ENCODE results near the gene PRKCQ.

Gene PRKCQ

DNA sequence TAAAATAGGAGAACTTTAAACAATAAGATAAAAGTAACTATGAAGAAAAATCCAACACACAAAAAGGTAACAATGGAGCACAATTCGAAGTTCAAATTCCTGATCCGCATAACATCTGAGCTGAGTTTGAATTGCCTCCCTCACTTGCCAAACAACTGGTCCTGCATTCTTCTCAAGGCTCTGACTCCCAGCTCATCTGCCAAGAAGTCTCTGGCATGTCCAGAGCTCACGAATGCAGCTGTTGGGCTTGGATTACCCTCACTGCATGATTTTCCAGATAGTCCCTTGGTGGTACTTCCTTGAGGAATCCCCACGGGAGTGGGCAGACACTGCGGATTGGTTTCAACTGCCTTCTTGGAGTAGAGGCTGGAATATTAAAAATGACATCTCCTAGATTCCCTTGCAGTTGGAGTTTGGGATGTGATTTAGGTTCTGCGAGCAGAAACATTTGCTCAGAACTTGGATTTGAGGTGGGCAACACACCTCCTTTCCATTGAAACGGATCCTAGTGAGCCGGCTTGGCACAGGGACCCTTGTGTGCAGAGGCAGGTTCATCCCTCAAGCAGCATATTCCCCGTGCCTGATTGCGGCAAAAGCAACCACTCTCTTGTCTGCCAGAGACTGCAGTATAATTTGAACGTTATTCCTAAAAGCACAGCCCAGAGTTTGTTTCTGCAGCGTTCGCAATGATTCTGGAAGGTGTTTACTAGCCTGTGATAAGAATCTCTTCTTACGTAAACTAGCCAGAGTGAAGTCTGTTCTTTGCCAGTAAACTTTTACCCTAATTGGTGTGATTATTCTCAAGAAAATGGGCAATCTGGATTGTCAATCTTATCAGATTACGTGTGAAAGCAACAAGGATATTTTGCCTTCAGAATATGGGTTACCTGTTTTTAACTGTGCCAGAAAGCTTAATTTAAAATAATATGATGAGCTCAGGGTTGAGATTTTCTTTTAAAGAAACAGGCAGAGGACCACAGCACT is 23.4 kb upstream of the PRKCQ start:
- in situ Hi-C loops (cut with HindIII; ENCODE audit: low pct_unique_long_range_greater_than_20kb, low sequenced_read_pairs), result no loop called here
- no peak for DNase-seq (ENCODE audit: low read depth in 1 of 2, low spot score in 1 of 2)
- no peak for TF ChIP-seq JUND (IDR thresholded peaks at IDR 0.05; ENCODE audit: low read depth)

DNA sequence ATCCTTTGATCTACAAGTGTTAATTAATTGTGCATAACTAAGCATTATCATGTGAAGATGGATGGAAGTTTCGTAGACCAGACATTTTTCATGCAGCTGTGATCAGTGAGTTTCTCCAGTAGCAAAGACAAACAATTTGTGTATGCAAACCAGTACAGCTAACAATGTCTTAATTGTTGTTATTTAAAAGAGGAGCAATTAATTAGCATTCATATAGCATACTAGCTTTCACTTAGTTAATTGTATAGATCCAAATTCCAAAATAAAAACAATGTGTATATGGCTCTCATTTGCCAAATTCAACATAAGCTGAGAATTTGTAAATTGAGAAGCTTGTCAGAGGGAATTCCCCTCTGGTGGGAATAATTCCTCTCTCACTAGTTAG is 22.6 kb upstream of the PRKCQ start:
- no peak for DNase-seq (ENCODE audit: low read depth in 1 of 2, low spot score in 1 of 2)
- in situ Hi-C loops (cut with HindIII; ENCODE audit: low pct_unique_long_range_greater_than_20kb, low sequenced_read_pairs), result no loop called here
- TF ChIP-seq JUND (IDR thresholded peaks at IDR 0.05; ENCODE audit: low read depth), result no peak

DNA sequence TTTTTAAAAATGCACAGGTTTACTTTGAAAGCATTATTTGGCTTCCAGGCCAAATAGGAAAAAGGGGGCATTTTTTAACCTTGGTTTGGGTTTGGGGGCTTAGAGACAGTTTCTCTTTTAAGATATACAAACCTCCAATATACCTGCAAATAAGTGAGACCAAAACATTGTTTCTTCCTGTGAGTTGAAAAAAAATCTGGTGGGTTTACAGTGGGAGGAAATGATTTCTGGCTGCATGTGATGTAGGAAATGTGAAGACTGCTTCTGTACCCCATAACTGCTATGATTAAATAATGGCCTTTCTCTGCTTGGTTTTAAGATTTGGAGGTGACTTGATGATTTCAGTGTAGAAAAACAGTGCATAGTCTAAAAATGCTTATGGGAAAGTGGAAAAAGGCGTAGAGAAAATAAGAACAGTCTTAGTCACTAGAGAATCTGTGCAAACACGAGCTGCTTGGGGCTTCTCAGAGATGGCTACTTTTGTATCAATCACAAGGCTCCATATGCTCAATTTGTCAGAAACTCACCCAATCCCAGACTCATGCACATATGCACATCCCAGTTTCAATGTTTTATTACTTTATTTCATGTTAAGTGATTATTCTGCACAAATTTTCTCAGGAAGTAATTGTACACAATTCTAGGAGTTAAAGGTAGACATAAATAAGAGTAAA is 22.1 kb upstream of the PRKCQ start:
- in situ Hi-C loops (cut with HindIII; ENCODE audit: low pct_unique_long_range_greater_than_20kb, low sequenced_read_pairs), result no loop called here
- no peak for DNase-seq (ENCODE audit: low read depth in 1 of 2, low spot score in 1 of 2)
- TF ChIP-seq JUND (IDR thresholded peaks at IDR 0.05; ENCODE audit: low read depth), result no peak

DNA sequence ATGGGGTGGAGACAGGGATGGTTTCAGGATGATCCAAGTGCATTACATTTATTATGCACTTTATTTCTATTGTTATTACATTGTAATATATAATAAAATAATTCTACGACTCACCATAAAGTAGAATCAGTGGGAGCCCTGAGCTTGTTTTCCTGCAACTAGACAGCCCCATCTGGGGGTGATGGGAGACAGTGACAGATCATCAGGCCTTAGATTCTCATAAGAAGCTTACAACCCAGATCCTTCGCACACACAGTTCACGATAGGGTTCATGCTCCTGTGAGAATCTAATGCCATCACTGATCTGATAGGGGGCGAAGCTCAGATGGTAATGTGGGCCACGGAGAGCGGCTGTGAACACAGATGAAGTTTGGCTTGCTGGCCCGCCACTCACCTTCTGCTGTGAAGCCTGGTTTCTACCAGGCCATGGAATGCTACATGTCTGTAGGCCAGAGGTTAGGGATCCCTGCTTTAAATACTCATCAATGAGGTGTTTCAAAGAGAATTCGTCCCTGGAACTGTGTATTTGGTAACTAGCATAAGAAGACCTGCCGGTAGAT is 21.2 kb upstream of the PRKCQ start:
- DNase-seq (ENCODE audit: low read depth in 1 of 2, low spot score in 1 of 2), result no peak
- TF ChIP-seq JUND (IDR thresholded peaks at IDR 0.05; ENCODE audit: low read depth), result no peak
- in situ Hi-C loops (cut with HindIII; ENCODE audit: low pct_unique_long_range_greater_than_20kb, low sequenced_read_pairs), result no loop called here

DNA sequence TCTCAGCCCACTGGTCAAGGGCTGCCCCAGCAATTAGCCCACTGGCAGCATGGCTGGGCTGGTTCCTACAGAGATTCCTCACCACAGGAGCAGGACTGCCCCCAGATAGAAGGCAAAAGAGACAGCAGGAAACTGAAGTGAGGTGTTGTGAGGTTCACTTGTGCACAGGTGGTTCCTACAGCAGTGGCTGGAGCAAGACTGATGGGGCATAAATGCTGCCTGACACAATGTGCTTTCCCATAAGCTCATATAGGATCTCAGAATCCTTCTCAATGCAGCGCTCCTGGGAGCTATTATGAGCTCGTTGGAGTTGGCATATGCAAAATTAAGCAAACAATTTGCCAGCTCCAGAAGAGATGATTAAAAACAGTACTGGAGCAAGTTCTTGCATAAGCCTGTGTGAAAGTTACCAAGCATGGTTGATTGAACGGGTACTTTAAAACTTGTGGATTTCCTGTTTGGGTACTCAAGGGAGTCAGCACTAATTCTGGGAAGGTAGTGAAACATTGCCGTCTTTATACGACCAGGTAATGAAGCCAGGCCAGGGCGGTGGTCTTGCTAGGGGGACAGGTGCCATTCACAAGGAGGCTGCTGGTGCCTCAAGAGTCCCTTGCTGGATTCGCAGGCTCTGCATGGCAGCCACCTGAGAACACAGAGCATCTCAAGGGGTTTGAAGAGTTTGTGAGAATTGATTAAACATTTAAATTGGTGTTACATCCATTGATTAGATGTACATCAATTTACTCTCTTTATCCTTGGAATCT is 20.3 kb upstream of the PRKCQ start:
- no peak for TF ChIP-seq JUND (IDR thresholded peaks at IDR 0.05; ENCODE audit: low read depth)
- in situ Hi-C loops (cut with HindIII; ENCODE audit: low pct_unique_long_range_greater_than_20kb, low sequenced_read_pairs), result no loop called here
- DNase-seq (ENCODE audit: low read depth in 1 of 2, low spot score in 1 of 2), result no peak

DNA sequence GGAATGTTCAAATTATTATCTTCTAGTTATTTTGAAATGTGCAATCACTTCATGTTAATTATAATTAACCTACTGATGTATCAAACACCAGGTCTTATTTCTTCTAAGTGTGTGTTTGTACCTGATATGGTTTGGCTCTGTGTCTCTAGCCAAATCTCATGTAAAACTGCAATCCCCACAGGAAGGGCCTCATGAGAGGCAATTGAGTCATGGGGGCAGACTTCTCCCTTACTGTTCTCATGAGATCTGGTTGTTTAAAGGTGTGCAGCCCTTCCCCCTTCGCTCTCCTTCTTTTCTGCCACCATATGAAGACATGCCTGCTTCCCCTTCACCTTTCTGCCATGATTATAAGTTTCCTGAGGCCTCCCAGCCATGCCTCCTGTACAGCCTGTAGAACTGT is 18.6 kb upstream of the PRKCQ start:
- no peak for TF ChIP-seq JUND (IDR thresholded peaks at IDR 0.05; ENCODE audit: low read depth)
- in situ Hi-C loops (cut with HindIII; ENCODE audit: low pct_unique_long_range_greater_than_20kb, low sequenced_read_pairs), result no loop called here
- DNase-seq (ENCODE audit: low read depth in 1 of 2, low spot score in 1 of 2), result no peak

DNA sequence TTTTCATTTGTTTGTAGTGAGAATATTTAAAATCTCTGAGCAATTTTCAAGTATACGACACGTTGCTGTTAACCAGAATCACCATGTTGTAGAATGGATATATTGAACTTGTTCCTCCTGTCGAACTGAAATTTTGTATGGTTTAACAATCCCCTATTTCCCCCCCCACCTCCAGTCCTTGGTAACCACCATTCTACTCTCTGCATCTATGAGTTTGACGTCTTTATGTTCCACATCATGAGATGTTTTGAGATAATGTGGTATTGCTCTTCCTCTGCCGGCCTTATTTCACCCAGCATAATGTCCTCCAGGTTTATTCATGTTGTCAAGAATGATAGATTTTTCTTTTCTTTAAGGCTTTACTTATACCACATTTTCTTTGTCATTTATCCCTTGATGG is 17.4 kb upstream of the PRKCQ start:
- DNase-seq (ENCODE audit: low read depth in 1 of 2, low spot score in 1 of 2), result no peak
- TF ChIP-seq JUND (IDR thresholded peaks at IDR 0.05; ENCODE audit: low read depth), result no peak
- in situ Hi-C loops (cut with HindIII; ENCODE audit: low pct_unique_long_range_greater_than_20kb, low sequenced_read_pairs), result no loop called here

DNA sequence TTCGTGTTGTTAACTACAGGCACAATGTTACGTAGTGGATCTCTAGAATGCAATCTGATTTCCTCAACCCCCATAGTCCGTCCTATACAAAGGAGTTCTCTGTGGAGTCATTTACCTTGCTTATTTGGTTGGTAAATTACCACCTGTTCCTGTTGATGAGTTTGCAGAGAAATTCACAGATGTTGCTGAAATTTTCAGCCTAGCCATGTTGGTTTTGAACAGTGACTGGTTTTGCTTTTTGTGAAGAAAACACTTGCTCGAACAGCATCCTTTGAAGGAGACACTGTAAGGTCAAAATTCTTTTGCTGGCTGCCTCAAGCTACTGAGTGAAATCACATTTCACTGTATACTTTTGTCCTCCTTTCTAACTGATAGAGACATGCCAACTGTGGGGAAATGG is 15.4 kb upstream of the PRKCQ start:
- no peak for DNase-seq (ENCODE audit: low read depth in 1 of 2, low spot score in 1 of 2)
- no peak for TF ChIP-seq JUND (IDR thresholded peaks at IDR 0.05; ENCODE audit: low read depth)
- in situ Hi-C loops (cut with HindIII; ENCODE audit: low pct_unique_long_range_greater_than_20kb, low sequenced_read_pairs), result no loop called here

DNA sequence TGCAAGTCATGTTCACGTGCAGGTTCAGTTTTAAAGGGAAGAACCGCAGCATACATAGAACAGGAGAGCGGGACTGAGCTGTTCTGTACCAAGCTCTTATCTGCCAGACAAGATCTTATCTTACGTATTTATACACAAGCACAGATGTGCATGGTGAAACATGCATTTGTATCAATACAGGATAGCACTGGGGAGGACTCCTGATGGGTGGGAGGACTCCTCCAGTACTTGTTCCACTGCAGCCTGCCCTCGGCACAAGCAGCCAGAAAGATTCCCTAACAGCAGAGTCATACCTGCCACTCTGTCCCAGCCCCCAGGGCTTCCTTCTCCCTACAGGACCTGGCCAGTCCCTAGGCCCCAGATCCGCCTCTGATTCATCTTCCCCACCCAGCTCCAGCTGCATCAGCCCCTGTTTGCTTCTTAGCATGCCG is 13.2 kb upstream of the PRKCQ start:
- in situ Hi-C loops (cut with HindIII; ENCODE audit: low pct_unique_long_range_greater_than_20kb, low sequenced_read_pairs), result no loop called here
- DNase-seq (ENCODE audit: low read depth in 1 of 2, low spot score in 1 of 2), result no peak
- no peak for TF ChIP-seq JUND (IDR thresholded peaks at IDR 0.05; ENCODE audit: low read depth)

DNA sequence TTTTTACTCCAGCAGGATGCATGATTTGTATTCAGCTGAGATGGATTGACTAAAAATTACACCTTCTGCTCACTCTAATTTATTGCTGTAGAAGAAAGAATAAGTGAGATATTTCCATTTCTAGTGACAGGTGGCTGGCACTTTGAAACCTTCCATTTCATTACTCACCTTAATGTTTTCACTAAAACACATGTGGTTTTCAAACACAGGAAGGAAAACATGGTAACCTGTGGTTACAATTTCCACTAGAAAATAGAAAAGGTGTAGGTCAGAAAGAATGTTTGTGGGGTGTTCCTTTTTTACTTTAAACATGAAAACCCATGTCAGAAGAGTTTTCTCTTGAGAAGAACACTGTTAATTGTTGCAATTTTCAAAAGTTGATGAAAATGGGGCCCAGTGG is 12.0 kb upstream of the PRKCQ start:
- in situ Hi-C loops (cut with HindIII; ENCODE audit: low pct_unique_long_range_greater_than_20kb, low sequenced_read_pairs), result no loop called here
- no peak for TF ChIP-seq JUND (IDR thresholded peaks at IDR 0.05; ENCODE audit: low read depth)

DNA sequence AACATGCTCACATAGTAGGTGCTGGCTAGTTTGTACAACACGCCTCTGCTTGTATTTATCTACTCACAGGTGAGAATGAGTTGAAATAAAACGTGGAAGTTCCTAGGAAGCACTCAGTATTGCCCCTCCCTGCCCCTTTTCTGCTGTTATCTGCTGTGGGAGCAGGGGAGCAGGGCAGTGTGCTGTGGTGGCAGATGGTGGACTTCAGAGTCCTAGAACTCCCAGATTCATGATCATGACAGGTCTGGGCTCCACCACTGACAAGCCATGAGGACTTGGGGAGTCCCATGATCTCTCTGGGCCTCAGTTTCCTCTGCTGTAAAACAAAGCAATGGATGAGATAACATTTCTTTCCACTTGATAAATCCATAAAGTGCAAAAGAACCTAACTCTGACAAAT is 11.6 kb upstream of the PRKCQ start:
- in situ Hi-C loops (cut with HindIII; ENCODE audit: low pct_unique_long_range_greater_than_20kb, low sequenced_read_pairs), result no loop called here
- no peak for TF ChIP-seq JUND (IDR thresholded peaks at IDR 0.05; ENCODE audit: low read depth)

More for the DNA sequence above, 12.0 kb upstream of the PRKCQ start:
- DNase-seq (ENCODE audit: low read depth in 1 of 2, low spot score in 1 of 2), result no peak

DNA sequence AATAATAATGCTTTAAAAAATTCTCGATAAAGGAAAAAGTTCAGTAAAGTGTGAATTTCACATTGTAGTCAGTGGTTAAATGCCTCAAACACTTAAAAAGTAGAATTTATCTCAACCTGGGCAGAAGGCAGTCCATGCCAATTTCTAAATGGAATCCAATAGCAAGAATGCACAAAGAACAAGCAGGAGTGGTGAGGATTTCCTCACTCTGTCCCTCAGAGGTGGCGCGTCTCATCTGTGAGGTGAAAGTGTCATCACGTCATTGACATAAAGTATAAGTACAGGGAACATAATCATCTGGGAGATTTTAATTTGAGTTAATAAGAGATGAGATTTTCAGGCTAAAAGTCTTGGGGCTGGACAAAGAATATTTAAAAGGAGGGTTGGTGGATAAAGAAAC is 10.0 kb upstream of the PRKCQ start:
- no peak for TF ChIP-seq JUND (IDR thresholded peaks at IDR 0.05; ENCODE audit: low read depth)
- no peak for DNase-seq (ENCODE audit: low read depth in 1 of 2, low spot score in 1 of 2)
- in situ Hi-C loops (cut with HindIII; ENCODE audit: low pct_unique_long_range_greater_than_20kb, low sequenced_read_pairs), result no loop called here

More for the DNA sequence above, 11.6 kb upstream of the PRKCQ start:
- DNase-seq (ENCODE audit: low read depth in 1 of 2, low spot score in 1 of 2), result no peak
